Heart left ventricle (tissue), 16 donors: Measurements from ENCODE around the gene KCNS3. TPM values are rescaled to one million over a fixed set of nuclear protein-coding genes. Genes with fewer than 3 reads are reported as not detected.

Experiments used
- ATAC-seq, 4 donors: fragments of 200-7000 bp; cut with Tn5 transposase; one replicate each; pipeline ENCODE4 v1.9.1; 2020 to 2022; ENCODE audit warnings: moderate library complexity in 4 of 4, mild to moderate bottlenecking in 3 of 4, moderate number of reproducible peaks in 1 of 4
- DNase-seq, 5 donors: peaks; one replicate each; pipeline ENCODE4 v3.0.0-alpha.2; 2020
- H3K27ac ChIP-seq, 12 donors: fragments of 200-600 bp; sonication (generic) in 4 of 12; one replicate each; pipeline versions ENCODE4 v1.5.0 to v1.8.0; 2016 to 2022; ENCODE audit warnings: mild to moderate bottlenecking in 2 of 12
- H3K27me3 ChIP-seq, 9 donors: fragments of 200-600 bp; sonication (generic) in 2 of 9; one replicate each; pipeline versions ENCODE4 v1.5.1 to v1.8.0; 2016 to 2022; ENCODE audit warnings: mild to moderate bottlenecking in 3 of 9
- H3K36me3 ChIP-seq, 9 donors: fragments of 200-600 bp; sonication (generic) in 2 of 9; one replicate each; pipeline versions ENCODE4 v1.5.0 to v1.8.0; 2018 to 2022; ENCODE audit warnings: mild to moderate bottlenecking in 2 of 9
- H3K4me1 ChIP-seq, 12 donors: fragments of 200-600 bp; sonication (generic) in 4 of 12; one replicate each; pipeline versions ENCODE4 v1.5.0 to v1.8.0; 2016 to 2022; ENCODE audit warnings: mild to moderate bottlenecking in 3 of 12
- H3K4me3 ChIP-seq, 12 donors: fragments of 200-600 bp; sonication (generic) in 4 of 12; one replicate each; pipeline versions ENCODE4 v1.5.0 to v1.8.0; 2017 to 2022; ENCODE audit warnings: mild to moderate bottlenecking in 9 of 12, moderate library complexity in 4 of 12
- H3K9me3 ChIP-seq, 12 donors: fragments of 200-600 bp; sonication (generic) in 4 of 12; one replicate each; pipeline versions ENCODE4 v1.5.0 to v1.8.0; 2016 to 2022; ENCODE audit warnings: mild to moderate bottlenecking in 1 of 12
- CTCF ChIP-seq, 12 donors: fragments of 200-600 bp; sonication (generic) in 4 of 12; IDR thresholded peaks; one replicate each; pipeline versions ENCODE4 v1.5.0 to v1.8.0; 2018 to 2022; ENCODE audit warnings: antibody characterized with exemption in 12 of 12, mild to moderate bottlenecking in 5 of 12
- POLR2A ChIP-seq, 2 donors: fragments of 450-650 bp; IDR thresholded peaks; one replicate each; pipeline ENCODE4 v1.6.1; 2017; ENCODE audit warnings: antibody characterized with exemption in 2 of 2, mild to moderate bottlenecking in 2 of 2, moderate library complexity in 2 of 2
- WGBS, 4 donors: extraction: QIAGEN DNeasy Blood & Tissue Kit in 2 of 4; methylation state at CpG; one replicate each; pipeline versions ENCODE4 v1.1.5 to v1.1.7; 2013 to 2018; 5-methylcytosine and 5-hydroxymethylcytosine counted together
- intact Hi-C, 10 donors: fragments of 100-400 bp; cut with DNase I; formaldehyde crosslinking; loops; one replicate each; pipeline versions ENCODE4 v1.11.1 to v1.14.2; 2022
- polyA plus RNA-seq, 2 donors: library from polyadenylated mRNA; stranded (reverse); fragments of 200-250 nt; gene quantifications; one replicate each; pipeline ENCODE4 v1.2.3, GENCODE V29; 2013
- total RNA-seq, 9 donors: library from RNA; depleted of rRNA in 2 of 9; stranded (reverse); fragments of >200 nt in 2 of 9; fragmentation: NEBNext Ultra II Directional in 3 of 9; extraction: Animal tissue kit (Norgen Biotek cat#: 25700) in 3 of 9; gene quantifications; one replicate each; pipeline versions ENCODE4 v1.1.0 to v1.2.4, GENCODE V29; 2016 to 2023
- donor health status: ischemic (EF 13 %, LVEDD 7.1; RV severe dilation, severe dysfunction).
- donor health status: healthy with polysubstance abuse.
- donor health status: DM: no; HTN: yes; CAD: no.
- donor health status: DM: no; HTN: no; CAD: no.
- donor health status: ischemic (EF 25% LVEDD 6.9; RV normal size, moderate dysfunction).
- donor health status: ischemic (EF 25% LVEDD 5.7; RV mildly dilated, moderate dysfunction).
- donor health status: healthy.
- donor health status: DM: yes; HTN: yes; CAD: no.
- donor health status: ischemic (EF 35%, LVEDD 5.7; RV mildly dilated, moderate dysfunction).
- donor health status: nonischemic (EF 11% LVEDD 7.7; RV severe dilation, severe dysfunction).
- donor health status: DM: yes; HTN: yes; CAD: no.
- donor health status: PGD.
- donor health status: ischemic (EF 29% LVEDD 5.4; RV normal size, mild dysfunction).
- donor health status: nonischemic (EF 23%, LVEDD 6.1; RV moderate dilation, normal function).

Gene KCNS3
- total and polyA plus RNA-seq, 11 donors, result 1.0 to 9.9 (median 2.5) TPM

- no peak overlapping the region for H3K4me3 ChIP-seq
- H3K9me3 ChIP-seq, result peaks cover 0 to under 1% (median 0%) of the 10 kb centered on the region in 12 donors
- ATAC-seq (peak in 3 of 4 donors; percentile 56 to 76 (median 57)), DNase-seq (peak in 2 of 5 donors; percentile 16 to 31)
- WGBS, 4 donors, result 33 to 45% (median 42%) methylated on average over 4 to 5 of the region's 5 CpGs
- no peak for TF ChIP-seq CTCF (IDR thresholded peaks at IDR 0.05)
- no peak for TF ChIP-seq POLR2A (IDR thresholded peaks at IDR 0.05)
- intact Hi-C loops, result no loop called here
- no peaks in the 10 kb centered on the region for H3K36me3 ChIP-seq
- H3K4me1 ChIP-seq, result peaks cover 0 to 32% (median 0%) of the 10 kb centered on the region in 12 donors
- peak overlapping the region in 1 of 12 donors; percentile 8 for H3K27ac ChIP-seq
- no peaks in the 10 kb centered on the region for H3K27me3 ChIP-seq
Observed at GRCh38 chr2:17912266-17912691, 33.8 kb downstream of the KCNS3 start.

GRCh38 chr2:17915099-17915498 lies 36.6 kb downstream of the KCNS3 start:
- no peaks in the 10 kb centered on the region for H3K27me3 ChIP-seq
- H3K9me3 ChIP-seq, result no peaks in the 10 kb centered on the region
- DNase-seq, result no peak
- no peak overlapping the region for H3K4me3 ChIP-seq
- no peak for ATAC-seq
- H3K4me1 ChIP-seq, result peaks cover 0 to 35% (median 3%) of the 10 kb centered on the region in 12 donors
- WGBS, 4 donors, result 26 to 75% (median 30%) methylated on average over 3 of the region's 3 CpGs
- TF ChIP-seq POLR2A (IDR thresholded peaks at IDR 0.05) (no peak), CTCF (IDR thresholded peaks at IDR 0.05) (no peak)
- H3K27ac ChIP-seq, result no peak overlapping the region
- H3K36me3 ChIP-seq, result no peaks in the 10 kb centered on the region
- intact Hi-C loops, result no loop called here

- Histone ChIP-seq H3K36me3 (no peaks in the 10 kb centered on the region), H3K4me1 (peaks cover 0 to 35% (median 3%) of the 10 kb centered on the region in 12 donors), H3K27ac (no peak overlapping the region), H3K27me3 (no peaks in the 10 kb centered on the region), H3K4me3 (no peak overlapping the region), H3K9me3 (no peaks in the 10 kb centered on the region)
- DNase-seq (no peak), ATAC-seq (peak in 1 of 4 donors; percentile 40)
- 47 to 79% (median 62%) methylated on average over 1 of the region's 1 CpG for WGBS, 4 donors
- intact Hi-C loops, result no loop called here
- TF ChIP-seq CTCF (IDR thresholded peaks at IDR 0.05), result no peak
- no peak for TF ChIP-seq POLR2A (IDR thresholded peaks at IDR 0.05)
Observed at GRCh38 chr2:17915811-17916518, 37.5 kb downstream of the KCNS3 start.

- Histone ChIP-seq H3K4me1 (peaks cover 0 to 31% (median 3%) of the 10 kb centered on the region in 12 donors), H3K27ac (no peak overlapping the region), H3K4me3 (no peak overlapping the region), H3K9me3 (no peaks in the 10 kb centered on the region), H3K36me3 (no peaks in the 10 kb centered on the region), H3K27me3 (no peaks in the 10 kb centered on the region)
- no peak for TF ChIP-seq POLR2A (IDR thresholded peaks at IDR 0.05)
- TF ChIP-seq CTCF (IDR thresholded peaks at IDR 0.05), result no peak
- intact Hi-C loops, result no loop called here
- DNase-seq (no peak), ATAC-seq (no peak)
Observed at GRCh38 chr2:17916584-17916983, 38.1 kb downstream of the KCNS3 start.
